ENCODE data around the gene EFTUD2.

DNA sequence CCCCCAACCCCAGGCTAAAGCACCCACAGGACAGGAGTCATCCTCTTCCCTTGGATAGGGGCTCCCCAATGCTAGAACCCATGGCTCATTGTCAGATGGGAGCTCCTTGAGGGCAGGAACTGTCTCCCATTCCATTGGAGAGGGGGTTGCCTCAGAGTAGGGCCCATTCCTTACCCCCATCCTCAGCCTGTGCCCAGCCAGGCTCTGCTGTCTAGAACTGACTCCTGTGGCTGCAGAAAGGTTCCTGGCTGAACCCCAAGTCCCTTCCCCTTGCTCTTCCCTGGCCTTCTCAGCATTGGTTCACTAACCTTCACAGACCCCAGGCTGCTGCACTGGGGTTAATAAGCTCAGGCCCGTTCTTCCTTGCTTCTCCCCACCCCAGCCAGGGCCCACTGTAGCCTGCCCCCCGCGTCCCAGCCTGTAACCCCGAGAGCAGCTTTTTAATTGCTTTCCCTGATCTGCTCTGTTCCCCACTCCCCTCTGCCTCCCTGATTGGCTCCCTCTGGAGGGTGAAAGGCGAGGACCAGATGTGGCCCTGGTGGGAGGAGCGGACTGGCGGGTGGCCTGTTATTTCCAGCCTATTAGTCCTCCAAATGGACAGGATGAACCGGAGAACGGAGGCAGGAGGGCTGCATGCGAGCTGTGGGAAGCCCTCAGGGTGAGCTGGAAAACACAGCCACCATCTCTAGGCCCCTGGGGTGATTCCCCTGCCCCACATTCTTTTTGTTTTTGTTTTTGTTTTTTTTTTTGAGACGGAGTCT is 22.1 kb upstream of the EFTUD2 start:
- TF ChIP-seq, protein P1, sequence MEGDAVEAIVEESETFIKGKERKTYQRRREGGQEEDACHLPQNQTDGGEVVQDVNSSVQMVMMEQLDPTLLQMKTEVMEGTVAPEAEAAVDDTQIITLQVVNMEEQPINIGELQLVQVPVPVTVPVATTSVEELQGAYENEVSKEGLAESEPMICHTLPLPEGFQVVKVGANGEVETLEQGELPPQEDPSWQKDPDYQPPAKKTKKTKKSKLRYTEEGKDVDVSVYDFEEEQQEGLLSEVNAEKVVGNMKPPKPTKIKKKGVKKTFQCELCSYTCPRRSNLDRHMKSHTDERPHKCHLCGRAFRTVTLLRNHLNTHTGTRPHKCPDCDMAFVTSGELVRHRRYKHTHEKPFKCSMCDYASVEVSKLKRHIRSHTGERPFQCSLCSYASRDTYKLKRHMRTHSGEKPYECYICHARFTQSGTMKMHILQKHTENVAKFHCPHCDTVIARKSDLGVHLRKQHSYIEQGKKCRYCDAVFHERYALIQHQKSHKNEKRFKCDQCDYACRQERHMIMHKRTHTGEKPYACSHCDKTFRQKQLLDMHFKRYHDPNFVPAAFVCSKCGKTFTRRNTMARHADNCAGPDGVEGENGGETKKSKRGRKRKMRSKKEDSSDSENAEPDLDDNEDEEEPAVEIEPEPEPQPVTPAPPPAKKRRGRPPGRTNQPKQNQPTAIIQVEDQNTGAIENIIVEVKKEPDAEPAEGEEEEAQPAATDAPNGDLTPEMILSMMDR (IDR thresholded peaks at IDR 0.05): no peak
- TF ChIP-seq POLR2A (IDR thresholded peaks at IDR 0.05): no peak
